Endothelial cell of umbilical vein (primary cell): ENCODE data around the gene FBN2. TPM values are rescaled to one million over a fixed set of nuclear protein-coding genes. Genes with fewer than 3 reads are reported as not detected.
"Not testable (repeated sequence)": the region's sequence is repeated elsewhere in the genome, so short reads cannot be mapped to it uniquely, and the experiment has no call there.

Experiments
- BruUV-seq: library from RNA; stranded (reverse); fragments of 400-500 nt; replicated peaks from 2 replicates; lab custom pipeline; 2021; lab: Mats Ljungman, UMichigan
- CTCF ChIA-PET: fragments of 300-600, 350-600 bp; sonication (Branson Sonifier 250); formaldehyde crosslinking; loops from one replicate; lab custom pipeline; 2021; ENCODE audit warnings: antibody characterized with exemption, inconsistent platforms; lab: Charles Lee
- POLR2A ChIA-PET: fragments of 300-600, 350-600 bp; sonication (Branson Sonifier 250); formaldehyde crosslinking; loops from one replicate; lab custom pipeline; 2021; ENCODE audit warnings: antibody characterized with exemption, inconsistent platforms; lab: Charles Lee
- DNase-seq: peaks from one replicate; pipeline ENCODE4 v3.0.0-alpha.2; 2011; ENCODE audit warnings: low read depth, low spot score
- FAIRE-seq: peaks from 2 replicates; lab custom pipeline; 2011; peaks lifted over from hg19 to GRCh38; lab: Jason Lieb, UNC
- H2AFZ ChIP-seq: 2 replicates; pipeline ENCODE4 v1.6.0; 2012; ENCODE audit warnings: low read depth, low read length, control low read depth, inconsistent platforms
- H3K27ac ChIP-seq: 2 replicates; pipeline ENCODE4 v1.5.1; 2011; ENCODE audit warnings: low read depth, mild to moderate bottlenecking, control low read depth, low read length, moderate library complexity; ENCODE audit not compliant: insufficient read depth
- H3K27me3 ChIP-seq, 2 experiments: 2 replicates each; pipeline versions ENCODE4 v1.6.0 to v1.6.1; 2011; ENCODE audit warnings: low read length in 2 of 2, mixed read lengths in 1 of 2; ENCODE audit not compliant: control insufficient read depth in 2 of 2, insufficient read depth in 2 of 2
- H3K36me3 ChIP-seq, 2 experiments: 2 replicates in 1 of 2; 3 replicates in 1 of 2; pipeline ENCODE4 v1.5.1; 2011; ENCODE audit warnings: low read length in 2 of 2, mild to moderate bottlenecking in 1 of 2, moderate library complexity in 1 of 2; ENCODE audit not compliant: control insufficient read depth in 2 of 2, insufficient read depth in 2 of 2; ENCODE audit errors: extremely low read depth in 1 of 2
- H3K4me1 ChIP-seq: 3 replicates; pipeline ENCODE4 v1.5.1; 2011; ENCODE audit warnings: mild to moderate bottlenecking, low read length; ENCODE audit not compliant: control insufficient read depth, insufficient read depth; ENCODE audit errors: extremely low read depth
- H3K4me2 ChIP-seq: 2 replicates; pipeline ENCODE4 v1.6.1; 2011; ENCODE audit warnings: low read length, control low read depth, mixed read lengths; ENCODE audit not compliant: insufficient read depth
- H3K4me3 ChIP-seq, 3 experiments: fragments of 200-600 bp in 1 of 3; sonication (generic), shearing (Covaris generic) in 1 of 3; replicated peaks in 1 of 3; 2 replicates each; pipeline ENCODE4 v1.5.1; 2011 to 2016; ENCODE audit warnings: control low read depth in 3 of 3, low read length in 3 of 3, mild to moderate bottlenecking in 2 of 3, inconsistent platforms in 1 of 3, low read depth in 1 of 3, moderate library complexity in 1 of 3; ENCODE audit not compliant: insufficient read depth in 1 of 3
- H3K79me2 ChIP-seq: 2 replicates; pipeline ENCODE4 v1.6.0; 2012; ENCODE audit warnings: low read length, inconsistent platforms; ENCODE audit not compliant: control insufficient read depth, insufficient read depth
- H3K9ac ChIP-seq: replicated peaks from 2 replicates; pipeline ENCODE3; 2011; ENCODE audit warnings: low read length, control low read depth; ENCODE audit not compliant: insufficient read depth; ENCODE audit errors: extremely low read depth
- H3K9me1 ChIP-seq: replicated peaks from 3 replicates; pipeline ENCODE4 v1.6.0; 2011; ENCODE audit warnings: mild to moderate bottlenecking, low read length; ENCODE audit not compliant: control insufficient read depth, insufficient read depth; ENCODE audit errors: extremely low read depth
- H3K9me3 ChIP-seq: replicated peaks from 2 replicates; pipeline ENCODE4 v1.5.1; 2012; ENCODE audit warnings: low read length, inconsistent platforms; ENCODE audit not compliant: control insufficient read depth, insufficient read depth
- H4K20me1 ChIP-seq: replicated peaks from 2 replicates; pipeline ENCODE3; 2011; ENCODE audit warnings: mild to moderate bottlenecking, low read length; ENCODE audit not compliant: control insufficient read depth, insufficient read depth; ENCODE audit errors: extremely low read depth
- CTCF ChIP-seq, 2 donors: IDR thresholded peaks; 1 replicate in 1 of 2; 2 replicates in 1 of 2; pipeline ENCODE4 v1.5.1; 2011; ENCODE audit warnings: low read length in 2 of 2, mild to moderate bottlenecking in 2 of 2, moderate library complexity in 2 of 2, control low read depth in 1 of 2, inconsistent platforms in 1 of 2, low read depth in 1 of 2; ENCODE audit not compliant: insufficient read depth in 1 of 2; ENCODE audit errors: extremely low read depth in 1 of 2
- EZH2 ChIP-seq: IDR thresholded peaks from 2 replicates; pipeline ENCODE4 v1.6.1; 2012; ENCODE audit warnings: borderline replicate concordance, low read depth, mild to moderate bottlenecking, moderate library complexity, low read length, inconsistent platforms; ENCODE audit not compliant: severe bottlenecking
- FOS ChIP-seq: IDR thresholded peaks from 2 replicates; pipeline ENCODE4 v1.6.1; 2011; ENCODE audit warnings: mild to moderate bottlenecking, low read length, moderate library complexity, borderline replicate concordance; ENCODE audit not compliant: insufficient read depth
- GATA2 ChIP-seq: IDR thresholded peaks from 2 replicates; pipeline ENCODE4 v1.7.0; 2011; ENCODE audit warnings: low read depth, mild to moderate bottlenecking, moderate library complexity, mixed read lengths, low read length; ENCODE audit not compliant: insufficient read length, insufficient read depth
- JUN ChIP-seq: IDR thresholded peaks from 2 replicates; pipeline ENCODE4 v1.6.1; 2011; ENCODE audit warnings: borderline replicate concordance, low read depth; ENCODE audit not compliant: insufficient read length, insufficient read depth
- MYC ChIP-seq: IDR thresholded peaks from one replicate; pipeline ENCODE4 v1.6.1; 2011; ENCODE audit warnings: mild to moderate bottlenecking, low read depth, low read length
- POLR2A ChIP-seq: IDR thresholded peaks from 2 replicates; pipeline ENCODE4 v1.6.1; 2012; ENCODE audit warnings: low read depth, mild to moderate bottlenecking, control low read depth, low read length
- POLR2AphosphoS5 ChIP-seq: IDR thresholded peaks from 2 replicates; pipeline ENCODE4 v1.6.1; 2012; ENCODE audit warnings: low read depth, mild to moderate bottlenecking, control low read depth, low read length, moderate library complexity; ENCODE audit not compliant: insufficient read depth
- dilution Hi-C: fragments of 300-500 bp; cut with MboI; formaldehyde crosslinking; loops from one replicate; pipeline ENCODE4 v1.15.0; 2019; ENCODE audit warnings: low sequenced_read_pairs; ENCODE audit not compliant: extremely low pct_ligation_motif_present
- intact Hi-C: fragments of 100-400 bp; cut with micrococcal nuclease; formaldehyde crosslinking; loops from one replicate; pipeline ENCODE4 v1.10.0; 2022
- polyA plus RNA-seq, 4 experiments: library from polyadenylated mRNA; depleted of rRNA in 3 of 4; stranded (reverse) in 3 of 4; unstranded in 1 of 4; fragments of >200 nt; gene quantifications; 2 replicates each; pipeline versions ENCODE4 v1.2.1 to v1.2.3, GENCODE V29; 2011 to 2012; ENCODE audit warnings: missing spikeins in 1 of 4
- total RNA-seq: library from RNA; stranded (reverse); gene quantifications from 2 replicates; pipeline ENCODE4 v1.2.3, GENCODE V29; 2021
- TF ChIP-seq, protein P1 (sequence below): IDR thresholded peaks from 2 replicates; pipeline ENCODE4 v1.6.1; 2011; ENCODE audit not compliant: insufficient read depth, insufficient read length

The FBN2 gene
- total and polyA plus RNA-seq, 2 donors (not counting 3 experiments of a cell fraction or from before 2014, with no cell fraction given), result 21.8 to 57.4 TPM

GRCh38 chr5:128462330-128462729, 75.7 kb downstream of the FBN2 start:
- FAIRE-seq, result no peak
- dilution Hi-C loops (no loop called here), intact Hi-C loops (no loop called here)
- CTCF ChIA-PET, result interaction anchor here (1.5 kb wide), 1 partner anchor 12 kb away, joined by 3 read pairs; no protein-coding TSS in a partner anchor
- Histone ChIP-seq H4K20me1 (no peaks in the 10 kb centered on the region), H3K36me3 (no peaks in the 10 kb centered on the region), H2AFZ (no peak overlapping the region), H3K27me3 (no peaks in the 10 kb centered on the region), H3K79me2 (no peaks in the 10 kb centered on the region), H3K27ac (no peak overlapping the region), H3K4me2 (no peak overlapping the region), H3K4me3 (no peak overlapping the region), H3K9me1 (no peaks in the 10 kb centered on the region), H3K9ac (no peak overlapping the region), H3K4me1 (no peaks in the 10 kb centered on the region), H3K9me3 (no peaks in the 10 kb centered on the region)
- TF ChIP-seq EZH2, result no peak
- TF ChIP-seq MYC, result no peak
- TF ChIP-seq CTCF (IDR thresholded peaks at IDR 0.05; ENCODE audit: extremely low read depth in 1 of 2, insufficient read depth in 1 of 2, low read depth in 1 of 2, low read length in 2 of 2), result no peak
- TF ChIP-seq POLR2AphosphoS5, result no peak
- no peak for TF ChIP-seq JUN
- TF ChIP-seq POLR2A, result no peak
- TF ChIP-seq, protein P1, sequence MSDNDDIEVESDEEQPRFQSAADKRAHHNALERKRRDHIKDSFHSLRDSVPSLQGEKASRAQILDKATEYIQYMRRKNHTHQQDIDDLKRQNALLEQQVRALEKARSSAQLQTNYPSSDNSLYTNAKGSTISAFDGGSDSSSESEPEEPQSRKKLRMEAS, result no peak
- TF ChIP-seq FOS, result no peak
- no peak for TF ChIP-seq GATA2
- no TSS peak for BruUV-seq
- no peak for DNase-seq
- POLR2A ChIA-PET, result no interaction called here

- intact Hi-C loops, H3K4me2 ChIP-seq, DNase-seq, H3K9me3 ChIP-seq, H2AFZ ChIP-seq, H3K27me3 ChIP-seq, H3K4me3 ChIP-seq, POLR2A ChIA-PET, H3K27ac ChIP-seq, dilution Hi-C loops, H3K36me3 ChIP-seq, H3K9ac ChIP-seq, BruUV-seq, H3K4me1 ChIP-seq, H3K79me2 ChIP-seq, H4K20me1 ChIP-seq, FAIRE-seq, H3K9me1 ChIP-seq: not testable (repeated sequence)
- CTCF ChIA-PET, result interaction anchor here (0.7 to 0.9 kb wide), 2 partner anchors 12 to 150 kb away, joined by 3 to 4 read pairs; no protein-coding TSS in a partner anchor
Observed at GRCh38 chr5:128457147-128457915, 80.7 kb downstream of the FBN2 start.
